GM18517 (cell line): ENCODE results near the gene CSF1.
"Not testable (repeated sequence)": the region's sequence is repeated elsewhere in the genome, so short reads cannot be mapped to it uniquely, and the experiment has no call there.

Experiments used
- ATAC-seq: cut with Tn5 transposase; IDR thresholded peaks from one replicate; pipeline ENCODE4 v1.9.1; 2021; ENCODE audit warnings: mild to moderate bottlenecking, moderate library complexity; ENCODE audit not compliant: unreplicated experiment

Gene CSF1

GRCh38 chr1:109932679-109933078 is 22.0 kb downstream of the CSF1 start:
- no peak for ATAC-seq

- no peak for ATAC-seq
These were observed 23.4 kb downstream of the CSF1 start for GRCh38 chr1:109933856-109934711.

GRCh38 chr1:109935451-109935900 is 24.8 kb downstream of the CSF1 start:
- ATAC-seq: no peak

- no peak for ATAC-seq
These were observed 27.1 kb downstream of the CSF1 start for GRCh38 chr1:109937738-109938137.

GRCh38 chr1:109938556-109938955 is 27.9 kb downstream of the CSF1 start:
- ATAC-seq: no peak

GRCh38 chr1:109942434-109942833 is 31.8 kb downstream of the CSF1 start:
- ATAC-seq: no peak

GRCh38 chr1:109944541-109944940 is 33.9 kb downstream of the CSF1 start:
- ATAC-seq: no peak

- ATAC-seq: no peak
These were observed 35.9 kb downstream of the CSF1 start for GRCh38 chr1:109946511-109946910.

GRCh38 chr1:109947582-109948284 is 37.1 kb downstream of the CSF1 start:
- no peak for ATAC-seq

- no peak for ATAC-seq
These were observed 37.6 kb downstream of the CSF1 start for GRCh38 chr1:109948285-109948630.

- no peak for ATAC-seq
These were observed 39.4 kb downstream of the CSF1 start for GRCh38 chr1:109950038-109950437.

GRCh38 chr1:109950509-109950908 is 39.9 kb downstream of the CSF1 start:
- ATAC-seq: no peak

GRCh38 chr1:109951501-109951900 is 40.9 kb downstream of the CSF1 start:
- not testable (repeated sequence) for ATAC-seq

GRCh38 chr1:109954041-109954512 is 43.4 kb downstream of the CSF1 start:
- ATAC-seq: no peak

GRCh38 chr1:109959632-109959973 is 49.0 kb downstream of the CSF1 start:
- ATAC-seq: no peak

GRCh38 chr1:109959974-109960744 is 49.5 kb downstream of the CSF1 start:
- ATAC-seq: no peak

- no peak for ATAC-seq
These were observed 50.1 kb downstream of the CSF1 start for GRCh38 chr1:109960745-109961094.

- ATAC-seq: no peak
These were observed 53.2 kb downstream of the CSF1 start for GRCh38 chr1:109963864-109964263.

GRCh38 chr1:109969146-109969829 is 58.6 kb downstream of the CSF1 start:
- ATAC-seq: no peak

GRCh38 chr1:109969907-109970306 is 59.3 kb downstream of the CSF1 start:
- no peak for ATAC-seq

GRCh38 chr1:109971559-109971958 is 60.9 kb downstream of the CSF1 start:
- ATAC-seq: no peak
